ENCODE results near the gene FAM219A.
A peak's percentile ranks its signal among the peaks of the same experiment; 100 is the strongest.

FAM219A gene

DNA sequence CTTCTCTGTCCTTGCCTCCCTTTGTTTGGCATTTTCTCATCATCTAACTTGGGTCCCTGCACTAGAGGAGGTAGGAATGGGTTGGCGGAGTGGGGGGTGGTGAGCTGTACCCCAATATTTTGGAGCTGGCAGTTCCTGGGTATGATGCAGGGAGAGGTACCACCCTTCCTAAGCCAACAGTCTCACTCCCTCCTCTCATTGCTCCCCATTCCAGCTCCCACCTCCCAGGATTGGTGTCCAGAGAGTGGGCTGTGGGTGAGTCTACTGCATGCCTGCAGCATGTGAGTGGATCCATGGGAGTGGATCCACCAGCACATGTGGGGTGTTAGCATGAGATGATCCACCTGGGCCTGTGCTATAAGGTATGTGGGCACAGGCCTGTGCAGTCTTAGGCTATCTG lies 59.5 kb downstream of the FAM219A start (continued):
- TF ChIP-seq KLF8 (tag by site-specific recombination; IDR thresholded peaks at IDR 0.05) (no peak), ZBTB26 (tag by site-specific recombination; optimal IDR thresholded peaks at IDR 0.05) (no peak), ZNF433 (tag by site-specific recombination; IDR thresholded peaks at IDR 0.05; ENCODE audit: low read depth) (no peak), ZNF747 (tag by site-specific recombination; IDR thresholded peaks at IDR 0.05) (no peak)

DNA sequence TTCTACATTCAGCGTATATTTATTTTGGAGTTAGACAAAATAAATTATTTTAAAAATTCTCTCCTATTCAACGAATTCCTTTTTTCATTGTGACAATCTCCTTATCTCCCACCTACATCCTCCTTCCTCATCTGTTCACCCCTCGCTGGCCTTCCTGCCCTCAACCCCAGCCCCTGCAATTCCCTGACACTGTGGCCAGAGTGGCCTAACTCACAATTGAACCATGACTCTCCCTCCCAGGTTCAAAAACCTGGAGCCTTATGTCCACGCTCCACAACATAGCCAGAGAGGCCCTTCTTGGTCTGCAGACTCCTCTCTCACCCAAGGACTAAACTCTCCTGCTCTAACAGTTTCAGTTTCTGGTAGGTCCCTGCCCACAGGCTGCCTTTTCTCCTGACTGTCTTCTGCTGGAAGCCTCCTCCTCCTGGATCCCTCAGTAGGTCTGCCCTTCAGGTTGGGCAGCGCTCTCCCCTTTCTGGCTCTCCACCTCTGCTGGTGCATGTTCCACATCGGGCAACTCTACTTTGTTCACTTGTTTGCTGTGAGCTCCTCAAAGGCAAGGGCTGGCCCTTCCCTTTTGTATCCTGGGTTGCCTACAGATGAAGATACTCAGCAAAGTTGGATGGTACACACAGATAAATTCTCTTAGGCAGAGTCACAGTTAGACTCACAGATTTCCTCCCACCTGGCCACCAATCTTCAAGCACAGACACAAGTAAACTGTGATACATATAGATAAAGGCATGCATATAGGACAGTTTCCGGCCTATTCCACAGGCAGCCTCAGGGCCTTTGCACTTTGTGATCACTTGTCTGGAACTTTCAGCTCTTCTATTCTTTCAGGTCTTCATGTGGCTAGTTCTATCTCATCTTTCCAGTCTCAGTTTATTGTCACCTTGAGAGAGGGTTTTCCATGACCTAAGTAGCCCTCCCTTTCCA lies 61.8 kb downstream of the FAM219A start:
- Histone ChIP-seq H3K36me3 (ENCODE audit: control insufficient read depth in 2 of 2, insufficient read depth in 1 of 2, low read length in 2 of 2) (peaks cover 0 to 41% of the 10 kb centered on the region in 2 experiments; a peak in 2 of 3 replicates), H3K27ac (ENCODE audit: extremely low read depth, low read depth, low read length) (no peak overlapping the region), H3K4me1 (ENCODE audit: control insufficient read depth, insufficient read depth, low read length) (no peaks in the 10 kb centered on the region), H3K9me3 (ENCODE audit: control insufficient read depth, insufficient read depth, low read depth, low read length) (no peaks in the 10 kb centered on the region), H3K4me3 (ENCODE audit: low read depth, low read length) (no peak overlapping the region)
- ChIA-PET CTCF (interaction anchor here (0.6 to 4.3 kb wide), 6 partner anchors 8 to 441 kb away, joined by 3 to 46 read pairs (median 4); no protein-coding TSS in a partner anchor), POLR2A (no interaction called here)
- TF ChIP-seq REPIN1 (tag by site-specific recombination; IDR thresholded peaks at IDR 0.05; ENCODE audit: low read depth) (no peak), ZNF37A (tag by site-specific recombination; IDR thresholded peaks at IDR 0.05) (no peak), ZBTB1 (tag by site-specific recombination; IDR thresholded peaks at IDR 0.05) (no peak), SP2 (tag by site-specific recombination; IDR thresholded peaks at IDR 0.05) (no peak), ZNF623 (tag by site-specific recombination; IDR thresholded peaks at IDR 0.05) (peak; percentile 69)
- TF ChIP-seq, protein P1, sequence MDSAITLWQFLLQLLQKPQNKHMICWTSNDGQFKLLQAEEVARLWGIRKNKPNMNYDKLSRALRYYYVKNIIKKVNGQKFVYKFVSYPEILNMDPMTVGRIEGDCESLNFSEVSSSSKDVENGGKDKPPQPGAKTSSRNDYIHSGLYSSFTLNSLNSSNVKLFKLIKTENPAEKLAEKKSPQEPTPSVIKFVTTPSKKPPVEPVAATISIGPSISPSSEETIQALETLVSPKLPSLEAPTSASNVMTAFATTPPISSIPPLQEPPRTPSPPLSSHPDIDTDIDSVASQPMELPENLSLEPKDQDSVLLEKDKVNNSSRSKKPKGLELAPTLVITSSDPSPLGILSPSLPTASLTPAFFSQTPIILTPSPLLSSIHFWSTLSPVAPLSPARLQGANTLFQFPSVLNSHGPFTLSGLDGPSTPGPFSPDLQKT (IDR thresholded peaks at IDR 0.05; ENCODE audit: borderline replicate concordance, low read depth, low read length): no peak

DNA sequence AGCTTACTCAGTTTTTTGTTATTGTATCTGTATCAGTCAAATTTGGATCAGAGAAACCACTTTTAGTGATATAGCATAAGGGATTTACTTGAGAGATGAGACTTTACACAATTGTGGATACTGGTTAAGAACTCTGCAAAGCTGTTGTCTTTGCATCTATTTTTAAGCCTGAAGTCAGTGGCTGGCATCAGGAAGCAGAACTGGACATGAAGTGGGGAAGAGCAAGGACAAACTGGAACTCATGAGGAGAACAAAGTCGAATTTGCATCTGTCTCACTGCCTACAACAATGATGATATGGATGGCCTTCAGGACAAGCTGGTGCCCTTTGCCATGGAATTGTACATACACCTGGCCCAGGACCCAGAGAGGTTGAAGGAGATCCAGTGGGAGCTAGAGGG lies 65.9 kb downstream of the FAM219A start:
- Histone ChIP-seq H3K9me3 (ENCODE audit: control insufficient read depth, insufficient read depth, low read depth, low read length) (no peaks in the 10 kb centered on the region), H3K27ac (ENCODE audit: extremely low read depth, low read depth, low read length) (no peak overlapping the region), H3K4me1 (ENCODE audit: control insufficient read depth, insufficient read depth, low read length) (no peaks in the 10 kb centered on the region), H3K36me3 (ENCODE audit: control insufficient read depth in 2 of 2, insufficient read depth in 1 of 2, low read length in 2 of 2) (peaks cover 0 to 3% of the 10 kb centered on the region in 2 experiments; a peak in 1 of 3 replicates), H3K4me3 (ENCODE audit: low read depth, low read length) (no peak overlapping the region)
- TF ChIP-seq, protein P2, sequence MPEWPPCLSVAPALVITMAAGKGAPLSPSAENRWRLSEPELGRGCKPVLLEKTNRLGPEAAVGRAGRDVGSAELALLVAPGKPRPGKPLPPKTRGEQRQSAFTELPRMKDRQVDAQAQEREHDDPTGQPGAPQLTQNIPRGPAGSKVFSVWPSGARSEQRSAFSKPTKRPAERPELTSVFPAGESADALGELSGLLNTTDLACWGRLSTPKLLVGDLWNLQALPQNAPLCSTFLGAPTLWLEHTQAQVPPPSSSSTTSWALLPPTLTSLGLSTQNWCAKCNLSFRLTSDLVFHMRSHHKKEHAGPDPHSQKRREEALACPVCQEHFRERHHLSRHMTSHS (tag by site-specific recombination; IDR thresholded peaks at IDR 0.05): no peak
- no peak for TF ChIP-seq ZNF555 (tag by site-specific recombination; conservative IDR thresholded peaks at IDR 0.05)
- TF ChIP-seq, protein P3, sequence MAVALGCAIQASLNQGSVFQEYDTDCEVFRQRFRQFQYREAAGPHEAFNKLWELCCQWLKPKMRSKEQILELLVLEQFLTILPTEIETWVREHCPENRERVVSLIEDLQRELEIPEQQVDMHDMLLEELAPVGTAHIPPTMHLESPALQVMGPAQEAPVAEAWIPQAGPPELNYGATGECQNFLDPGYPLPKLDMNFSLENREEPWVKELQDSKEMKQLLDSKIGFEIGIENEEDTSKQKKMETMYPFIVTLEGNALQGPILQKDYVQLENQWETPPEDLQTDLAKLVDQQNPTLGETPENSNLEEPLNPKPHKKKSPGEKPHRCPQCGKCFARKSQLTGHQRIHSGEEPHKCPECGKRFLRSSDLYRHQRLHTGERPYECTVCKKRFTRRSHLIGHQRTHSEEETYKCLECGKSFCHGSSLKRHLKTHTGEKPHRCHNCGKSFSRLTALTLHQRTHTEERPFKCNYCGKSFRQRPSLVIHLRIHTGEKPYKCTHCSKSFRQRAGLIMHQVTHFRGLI (tag by site-specific recombination; IDR thresholded peaks at IDR 0.05): no peak
- TF ChIP-seq, protein P4, sequence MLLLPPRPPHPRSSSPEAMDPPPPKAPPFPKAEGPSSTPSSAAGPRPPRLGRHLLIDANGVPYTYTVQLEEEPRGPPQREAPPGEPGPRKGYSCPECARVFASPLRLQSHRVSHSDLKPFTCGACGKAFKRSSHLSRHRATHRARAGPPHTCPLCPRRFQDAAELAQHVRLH (tag by site-specific recombination; IDR thresholded peaks at IDR 0.05): no peak
- TF ChIP-seq, protein P5, sequence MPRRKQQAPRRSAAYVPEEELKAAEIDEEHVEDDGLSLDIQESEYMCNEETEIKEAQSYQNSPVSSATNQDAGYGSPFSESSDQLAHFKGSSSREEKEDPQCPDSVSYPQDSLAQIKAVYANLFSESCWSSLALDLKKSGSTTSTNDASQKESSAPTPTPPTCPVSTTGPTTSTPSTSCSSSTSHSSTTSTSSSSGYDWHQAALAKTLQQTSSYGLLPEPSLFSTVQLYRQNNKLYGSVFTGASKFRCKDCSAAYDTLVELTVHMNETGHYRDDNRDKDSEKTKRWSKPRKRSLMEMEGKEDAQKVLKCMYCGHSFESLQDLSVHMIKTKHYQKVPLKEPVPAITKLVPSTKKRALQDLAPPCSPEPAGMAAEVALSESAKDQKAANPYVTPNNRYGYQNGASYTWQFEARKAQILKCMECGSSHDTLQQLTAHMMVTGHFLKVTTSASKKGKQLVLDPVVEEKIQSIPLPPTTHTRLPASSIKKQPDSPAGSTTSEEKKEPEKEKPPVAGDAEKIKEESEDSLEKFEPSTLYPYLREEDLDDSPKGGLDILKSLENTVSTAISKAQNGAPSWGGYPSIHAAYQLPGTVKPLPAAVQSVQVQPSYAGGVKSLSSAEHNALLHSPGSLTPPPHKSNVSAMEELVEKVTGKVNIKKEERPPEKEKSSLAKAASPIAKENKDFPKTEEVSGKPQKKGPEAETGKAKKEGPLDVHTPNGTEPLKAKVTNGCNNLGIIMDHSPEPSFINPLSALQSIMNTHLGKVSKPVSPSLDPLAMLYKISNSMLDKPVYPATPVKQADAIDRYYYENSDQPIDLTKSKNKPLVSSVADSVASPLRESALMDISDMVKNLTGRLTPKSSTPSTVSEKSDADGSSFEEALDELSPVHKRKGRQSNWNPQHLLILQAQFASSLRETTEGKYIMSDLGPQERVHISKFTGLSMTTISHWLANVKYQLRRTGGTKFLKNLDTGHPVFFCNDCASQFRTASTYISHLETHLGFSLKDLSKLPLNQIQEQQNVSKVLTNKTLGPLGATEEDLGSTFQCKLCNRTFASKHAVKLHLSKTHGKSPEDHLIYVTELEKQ (tag by site-specific recombination; IDR thresholded peaks at IDR 0.05; ENCODE audit: borderline replicate concordance): no peak
- TF ChIP-seq ZNF2 (tag by site-specific recombination; IDR thresholded peaks at IDR 0.05): no peak
- TF ChIP-seq ZNF157 (tag by site-specific recombination; IDR thresholded peaks at IDR 0.05): no peak
- no peak for TF ChIP-seq HOXA7 (CRISPR knock-in tag; IDR thresholded peaks at IDR 0.05; ENCODE audit: borderline replicate concordance)
- TF ChIP-seq ZNF521 (tag by site-specific recombination; IDR thresholded peaks at IDR 0.05): no peak
- POLR2A ChIA-PET: no interaction called here
- CTCF ChIA-PET: interaction anchor here (1.0 to 4.3 kb wide), 3 partner anchors 11 to 110 kb away, joined by 3 to 46 read pairs (median 4); no protein-coding TSS in a partner anchor

All from HEK293 (cell line).